Germinal center (tissue), 1 donor: ENCODE results near the gene HERC3.
"Not testable (repeated sequence)": the region's sequence is repeated elsewhere in the genome, so short reads cannot be mapped to it uniquely, and the experiment has no call there.

Experiments
- DNase-seq: peaks from one replicate; pipeline ENCODE4 v3.0.0; 2012; ENCODE audit warnings: mixed read lengths, low spot score

The HERC3 gene

DNA sequence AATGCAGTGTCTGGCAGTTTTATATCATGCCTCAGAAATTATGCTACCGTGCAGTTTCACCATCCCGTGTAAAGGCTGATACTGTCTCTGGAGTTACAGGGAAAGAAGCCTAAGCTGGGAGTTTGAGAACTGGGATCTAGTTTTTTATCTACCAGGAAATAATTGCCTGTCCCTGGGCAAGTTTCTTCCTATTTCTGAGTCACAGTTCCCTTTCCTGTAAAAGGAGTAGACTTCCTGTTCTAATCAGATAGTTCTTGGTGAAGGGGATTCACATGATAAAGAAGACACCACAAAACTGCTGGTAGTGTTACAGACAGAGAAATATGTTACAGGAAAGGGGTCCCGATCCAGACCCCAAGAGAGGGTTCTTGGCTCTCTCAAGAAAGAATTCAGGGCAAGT is 17.1 kb downstream of the HERC3 start:
- DNase-seq, result no peak

DNA sequence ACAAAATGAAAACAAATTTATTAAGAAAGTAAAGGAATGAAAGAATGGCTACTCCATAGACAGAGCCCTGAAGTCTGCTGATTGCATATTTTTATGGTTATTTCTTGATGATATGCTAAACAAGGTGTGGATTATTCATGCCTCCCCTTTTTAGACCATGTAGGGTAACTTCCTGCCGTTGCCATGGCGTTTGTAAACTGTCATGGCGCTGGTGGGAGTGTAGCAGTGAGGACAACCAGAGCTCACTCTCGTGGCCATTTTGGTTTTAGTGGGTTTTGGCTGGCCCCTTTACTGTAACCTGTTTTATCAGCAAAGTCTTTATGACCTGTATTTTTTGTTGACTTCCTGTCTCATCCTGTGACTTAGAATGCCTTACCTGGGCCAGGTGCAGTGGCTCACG is 17.5 kb downstream of the HERC3 start:
- not testable (repeated sequence) for DNase-seq

DNA sequence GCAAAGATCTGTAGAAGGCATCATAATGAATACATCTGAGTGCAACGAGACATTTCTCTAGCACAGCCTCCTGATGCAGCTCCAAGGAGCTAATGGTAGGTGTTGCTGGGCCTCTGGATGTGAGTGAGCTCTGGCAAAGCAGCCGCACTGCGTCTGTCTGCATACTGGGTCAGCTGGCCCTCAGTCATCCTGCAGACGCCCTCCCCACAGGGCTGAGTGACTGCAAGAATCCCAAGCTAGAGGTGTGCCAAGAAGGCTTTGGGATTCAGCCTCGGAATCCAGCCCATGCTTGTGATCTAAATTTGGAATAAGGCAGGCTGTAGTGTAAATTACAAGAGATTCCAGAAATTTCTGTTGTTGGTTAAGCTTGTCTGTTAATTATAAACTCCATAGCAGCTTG is 18.5 kb downstream of the HERC3 start:
- no peak for DNase-seq

DNA sequence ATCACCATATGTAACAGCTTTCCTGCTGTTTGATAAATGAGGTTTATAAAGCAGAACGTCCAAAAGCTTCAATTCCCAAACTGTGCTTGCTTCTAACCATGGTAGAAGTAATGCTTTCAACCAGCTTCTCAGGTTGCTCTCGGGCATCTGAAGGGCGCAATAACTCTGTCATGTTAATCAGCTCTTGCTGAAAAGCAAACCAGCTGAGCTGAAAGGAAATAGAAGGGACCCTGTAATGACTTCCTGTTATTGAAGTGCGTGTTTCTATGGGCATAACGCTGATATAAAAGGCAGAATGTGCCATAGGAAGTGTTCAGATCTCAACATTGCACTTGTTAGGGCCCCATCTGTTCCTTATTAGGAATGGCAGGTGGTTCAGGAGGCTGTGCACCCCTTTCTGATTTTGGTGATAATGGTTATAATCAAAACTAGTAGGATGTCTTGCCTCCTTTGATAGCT is 21.2 kb downstream of the HERC3 start:
- DNase-seq, result peak; percentile 16

DNA sequence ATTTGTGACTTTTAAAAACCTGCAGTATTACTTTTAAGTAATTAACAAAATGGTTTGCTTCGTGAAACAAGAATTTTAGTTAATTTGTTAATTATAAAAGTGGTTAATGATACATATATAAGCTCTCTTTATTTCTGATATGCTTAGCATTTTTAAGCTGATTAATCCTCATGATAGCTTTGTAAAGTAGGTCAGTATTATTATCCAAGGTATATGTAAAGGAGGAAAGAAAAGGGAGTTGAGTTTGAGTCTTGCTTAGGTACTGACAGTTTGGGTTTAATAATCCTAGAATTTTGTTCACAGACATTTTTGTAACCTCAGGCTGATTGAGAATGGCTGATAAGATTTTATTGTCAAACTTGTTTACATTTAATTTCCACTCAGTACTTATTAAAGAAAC is 21.8 kb downstream of the HERC3 start:
- DNase-seq, result no peak

DNA sequence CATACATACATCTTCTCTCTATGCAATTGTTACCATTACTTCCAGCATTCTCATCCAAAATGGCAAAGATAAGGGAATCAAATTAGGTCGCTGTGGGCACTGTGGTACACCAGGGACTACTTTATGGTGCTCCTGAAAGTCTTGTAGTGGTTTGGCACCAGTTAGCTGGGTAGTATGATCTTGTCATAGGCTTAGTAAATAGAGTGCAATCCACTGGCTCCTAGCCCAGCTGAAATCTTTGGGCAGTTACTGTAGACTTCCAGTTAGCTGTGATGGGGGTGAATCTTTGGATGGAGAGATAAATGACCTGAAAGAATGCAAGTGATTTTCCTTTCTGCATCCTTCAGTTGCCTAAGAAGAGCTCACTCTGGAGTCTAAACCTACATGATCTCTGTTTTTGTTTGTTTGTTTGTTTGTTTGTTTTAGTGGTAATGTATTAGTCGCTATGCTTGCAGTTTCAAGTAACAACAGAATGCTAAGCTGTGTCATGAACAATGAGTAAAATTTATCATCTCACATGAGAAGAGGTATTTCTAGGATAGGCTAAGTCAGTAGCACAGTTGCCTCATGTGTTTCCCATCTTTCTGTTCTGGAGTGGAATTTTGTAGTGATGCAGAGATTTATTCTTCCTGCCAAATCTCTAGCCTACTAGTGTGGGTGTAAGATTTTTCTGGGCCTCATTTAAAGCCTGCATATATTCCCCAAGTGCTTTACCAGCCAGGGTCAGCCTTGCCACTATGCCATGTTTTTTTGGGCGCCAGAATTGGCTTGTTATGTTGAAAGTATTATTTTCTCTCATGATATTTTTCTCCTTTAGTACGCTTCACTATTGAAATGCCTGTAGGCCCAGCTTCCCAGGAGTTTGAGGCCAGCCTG is 24.2 kb downstream of the HERC3 start:
- no peak for DNase-seq

DNA sequence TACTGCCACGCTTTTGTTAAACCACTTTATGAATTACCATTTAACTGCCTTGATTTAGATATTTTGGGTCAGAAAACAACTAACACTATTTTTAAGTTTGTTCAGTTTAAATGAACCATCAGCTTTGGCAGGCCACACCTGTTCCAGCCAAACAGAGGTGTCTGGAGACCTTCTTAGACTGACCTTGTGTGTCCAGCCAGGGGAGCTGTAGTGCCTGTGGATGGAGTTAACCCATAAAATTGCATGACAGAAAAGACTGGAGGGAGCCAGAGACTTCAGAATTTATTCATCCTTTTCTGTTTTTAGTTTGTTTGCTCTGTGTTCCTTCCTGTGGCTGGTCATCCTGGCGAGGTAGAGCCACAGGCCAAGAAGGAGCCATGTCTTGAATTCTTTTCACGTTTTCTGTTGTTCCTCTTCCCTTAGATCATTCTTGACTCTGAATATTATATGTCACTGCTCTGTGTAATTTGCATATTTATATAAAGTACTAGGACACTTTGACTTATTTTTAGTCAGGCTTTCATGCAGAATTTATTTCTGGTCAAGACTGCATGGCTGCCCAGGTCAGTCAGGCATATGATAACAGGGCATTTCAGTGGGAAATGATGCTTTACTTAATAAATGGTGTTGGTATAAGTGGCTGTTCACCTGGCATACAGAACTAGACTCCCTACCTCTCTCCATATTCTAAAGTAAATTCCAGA is 26.7 kb downstream of the HERC3 start:
- peak; percentile 11 for DNase-seq

DNA sequence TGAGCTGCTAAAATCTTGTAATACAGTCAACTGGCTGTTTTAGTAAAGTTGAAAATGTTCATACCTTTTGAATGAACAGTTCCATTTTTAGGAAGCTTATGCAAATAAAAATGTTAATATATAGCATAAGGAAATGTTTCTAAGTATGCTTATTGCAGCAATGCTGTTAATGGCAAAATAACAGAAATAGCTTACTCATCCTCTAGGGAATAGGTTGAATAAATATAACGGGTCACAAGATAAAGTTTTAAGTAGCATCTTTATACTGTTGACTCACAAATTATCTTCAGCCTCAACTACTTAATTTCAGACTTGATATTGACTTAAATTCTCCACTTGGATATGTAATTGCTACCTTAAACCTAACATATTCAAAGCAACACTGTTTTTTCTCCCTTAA is 27.7 kb downstream of the HERC3 start:
- no peak for DNase-seq

DNA sequence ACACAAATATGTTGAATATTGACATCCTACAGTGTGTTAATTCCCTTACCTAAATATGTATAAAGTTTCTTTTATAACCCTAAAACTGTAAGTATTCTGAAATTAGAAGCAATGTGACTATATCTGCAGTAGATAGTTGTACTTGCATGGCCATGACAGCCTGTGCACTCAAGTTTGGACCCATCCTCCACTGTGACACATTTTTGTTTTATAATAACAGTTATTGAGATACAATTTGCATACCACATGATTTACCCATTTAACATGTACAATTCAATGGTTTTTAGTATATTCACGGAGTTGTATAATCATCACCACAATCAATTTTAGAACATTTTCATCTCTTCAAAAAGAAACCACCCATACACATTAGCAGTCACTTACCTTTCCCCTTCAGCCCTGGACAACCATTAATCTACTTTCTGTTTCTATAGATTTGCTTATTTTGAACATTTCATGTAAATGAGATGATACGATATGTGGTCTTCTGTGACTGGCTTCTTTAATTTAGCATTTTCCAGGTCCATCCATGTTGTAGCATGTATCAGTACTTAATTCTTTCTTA is 29.6 kb downstream of the HERC3 start:
- DNase-seq, result no peak

DNA sequence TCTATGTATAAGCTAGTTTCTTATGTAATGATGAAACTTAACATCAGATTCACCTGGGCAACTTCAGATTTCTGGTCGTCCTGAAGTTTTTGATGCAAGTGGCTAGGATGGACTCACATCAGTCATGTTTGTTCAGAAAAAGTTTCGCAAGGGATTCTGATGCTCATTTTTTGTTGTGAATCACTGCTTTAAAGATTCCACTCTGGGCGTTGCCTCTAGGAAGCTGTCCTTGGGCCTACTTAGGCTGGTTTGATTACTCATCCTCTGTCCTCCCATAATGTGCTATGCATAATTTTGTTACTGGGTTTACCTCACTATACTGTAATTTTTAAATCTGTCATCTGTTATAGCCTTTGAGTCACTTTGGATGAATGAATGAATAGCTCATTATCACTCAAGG is 30.8 kb downstream of the HERC3 start:
- no peak for DNase-seq

DNA sequence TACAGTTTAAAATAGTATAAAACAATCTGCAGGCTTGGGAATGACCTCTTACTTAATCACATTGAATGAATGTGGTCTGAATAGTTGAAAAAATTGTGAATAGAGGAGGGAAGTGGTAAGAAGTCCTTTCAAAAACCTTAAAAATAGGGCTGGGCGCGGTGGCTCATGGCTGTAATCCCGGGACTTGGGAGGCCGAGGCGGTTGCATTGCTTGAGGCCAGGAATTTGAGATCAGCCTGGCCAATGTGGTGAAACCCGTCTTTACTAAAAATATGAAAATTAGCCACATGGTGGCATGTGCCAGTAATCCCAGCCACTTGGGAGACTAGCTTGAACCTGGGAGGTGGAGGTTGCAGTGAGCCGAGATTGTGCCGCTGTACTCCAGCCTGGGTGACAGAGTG is 36.5 kb downstream of the HERC3 start:
- no peak for DNase-seq

DNA sequence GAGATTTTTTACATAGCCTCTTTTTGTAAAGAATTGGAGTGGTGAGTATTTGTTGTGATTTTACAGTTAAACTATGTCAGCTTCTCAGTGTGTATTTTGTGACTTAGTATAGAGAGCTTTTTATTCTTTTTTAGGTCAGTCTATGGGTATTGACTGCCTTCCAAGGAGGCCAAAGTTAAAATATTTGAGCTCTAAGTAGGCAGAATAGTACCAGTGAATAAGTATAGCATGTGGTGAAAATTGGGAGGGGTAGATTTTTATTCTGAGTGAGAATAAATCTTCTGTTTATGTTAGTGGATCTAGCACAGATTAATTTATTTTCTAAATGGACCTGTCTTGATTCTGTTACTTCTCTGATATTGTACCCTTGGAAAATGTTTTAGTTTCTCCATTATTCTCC is 37.5 kb downstream of the HERC3 start:
- no peak for DNase-seq

DNA sequence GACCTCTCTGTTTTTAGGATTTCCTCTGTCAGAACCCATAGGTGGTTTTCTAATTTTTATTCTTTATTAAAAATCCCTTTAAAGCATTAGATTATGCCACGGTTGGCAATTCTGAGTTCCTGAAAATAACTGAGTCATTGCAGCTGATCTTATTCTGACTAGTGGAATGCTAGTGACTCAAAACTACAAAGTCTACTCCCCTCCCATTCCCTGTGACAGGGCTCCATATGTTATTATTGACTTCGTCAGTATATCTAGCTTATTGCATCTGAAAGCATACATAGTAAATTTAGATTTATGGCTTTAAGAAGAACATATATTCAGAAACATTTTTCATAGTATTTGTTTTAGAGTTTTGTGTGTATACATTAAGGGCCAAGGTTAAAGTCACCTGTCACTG is 38.5 kb downstream of the HERC3 start:
- DNase-seq, result no peak

DNA sequence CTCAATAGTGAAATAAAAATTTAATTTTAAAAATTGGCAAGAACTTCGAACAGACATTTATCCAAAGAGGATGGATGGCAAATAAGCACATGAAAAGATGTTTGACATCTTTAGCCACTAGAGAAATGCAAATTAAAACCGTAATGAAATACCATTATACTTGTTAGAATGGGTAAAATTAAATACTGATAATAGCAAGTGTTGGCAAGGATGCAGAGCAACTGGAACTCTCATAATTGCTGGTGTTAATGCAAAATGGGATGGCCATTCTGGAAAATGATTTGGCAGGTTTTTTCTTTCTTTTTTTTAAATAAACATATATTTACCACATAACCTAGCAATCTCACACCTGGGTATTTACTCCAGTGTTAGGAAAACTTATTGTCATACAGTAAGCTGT is 51.7 kb downstream of the HERC3 start:
- no peak for DNase-seq

DNA sequence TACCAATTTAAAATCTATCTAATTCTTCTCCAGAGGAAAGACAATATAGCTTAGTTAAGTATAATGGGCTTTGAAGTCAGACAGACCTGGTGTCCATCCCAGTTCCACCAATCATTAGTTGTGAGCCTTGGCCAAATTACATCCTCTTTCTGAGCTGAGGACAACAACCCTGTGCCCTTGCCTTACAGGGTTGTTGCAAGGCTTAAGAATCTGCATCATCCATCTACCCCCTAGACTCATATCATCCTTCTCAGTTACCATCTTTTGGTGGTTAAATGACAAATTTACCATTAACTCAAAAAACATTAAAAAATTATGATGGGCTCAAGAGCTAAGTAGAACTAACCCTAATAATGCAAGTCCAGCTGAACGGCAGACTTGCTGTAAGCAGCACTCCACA is 53.7 kb downstream of the HERC3 start:
- DNase-seq, result no peak

DNA sequence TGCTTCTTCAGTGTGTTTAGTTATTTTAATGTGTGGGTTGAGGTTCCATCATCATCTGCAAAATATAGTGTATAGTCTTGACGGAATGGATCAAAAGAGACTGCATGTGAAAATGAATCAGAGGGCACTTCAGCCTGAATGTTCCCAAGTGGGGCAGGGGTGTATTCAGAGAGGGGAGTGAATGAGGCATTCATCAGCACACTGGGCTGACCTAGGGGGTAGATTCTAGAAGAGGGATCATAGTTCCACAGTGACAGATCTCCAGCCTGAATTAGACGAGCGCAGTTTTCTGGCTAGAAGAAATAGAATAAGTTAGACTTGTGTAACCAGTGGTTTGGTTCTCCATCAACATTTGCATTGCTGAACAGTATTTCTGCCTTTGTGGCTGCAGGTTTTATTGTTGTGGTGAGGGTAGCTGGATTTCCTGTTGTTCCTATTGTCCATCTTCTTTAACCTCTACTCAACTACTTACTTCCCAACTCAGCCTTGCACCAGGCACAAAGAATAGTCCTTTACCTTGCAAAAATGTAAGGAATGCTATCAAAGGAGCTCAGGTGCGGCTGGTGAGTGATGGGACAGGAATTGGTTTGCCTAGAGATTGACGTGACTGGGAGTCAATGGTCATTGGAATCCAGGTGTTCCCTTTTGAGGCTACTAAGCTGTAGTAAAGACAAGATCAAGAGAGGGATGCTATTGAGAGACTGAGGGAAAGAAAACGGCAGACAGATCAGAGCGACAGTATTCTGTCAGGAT is 54.4 kb downstream of the HERC3 start:
- DNase-seq, result no peak

DNA sequence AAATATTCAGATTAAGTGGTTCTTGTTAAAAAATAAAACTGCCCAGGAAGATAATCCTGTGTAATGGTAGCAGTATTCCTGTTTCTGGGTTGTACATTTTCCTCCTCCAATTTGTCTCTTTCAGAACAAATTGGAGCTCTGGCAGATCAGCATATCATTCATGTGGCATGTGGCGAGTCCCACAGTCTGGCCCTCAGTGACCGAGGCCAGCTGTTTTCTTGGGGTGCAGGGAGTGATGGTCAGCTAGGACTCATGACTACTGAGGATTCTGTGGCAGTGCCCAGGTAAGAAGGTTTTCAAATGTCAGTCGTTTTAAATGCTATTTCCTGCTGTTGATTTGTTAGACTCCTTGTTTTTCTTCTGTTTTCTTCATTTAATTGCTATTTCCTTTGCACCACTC is 57.4 kb downstream of the HERC3 start:
- no peak for DNase-seq

DNA sequence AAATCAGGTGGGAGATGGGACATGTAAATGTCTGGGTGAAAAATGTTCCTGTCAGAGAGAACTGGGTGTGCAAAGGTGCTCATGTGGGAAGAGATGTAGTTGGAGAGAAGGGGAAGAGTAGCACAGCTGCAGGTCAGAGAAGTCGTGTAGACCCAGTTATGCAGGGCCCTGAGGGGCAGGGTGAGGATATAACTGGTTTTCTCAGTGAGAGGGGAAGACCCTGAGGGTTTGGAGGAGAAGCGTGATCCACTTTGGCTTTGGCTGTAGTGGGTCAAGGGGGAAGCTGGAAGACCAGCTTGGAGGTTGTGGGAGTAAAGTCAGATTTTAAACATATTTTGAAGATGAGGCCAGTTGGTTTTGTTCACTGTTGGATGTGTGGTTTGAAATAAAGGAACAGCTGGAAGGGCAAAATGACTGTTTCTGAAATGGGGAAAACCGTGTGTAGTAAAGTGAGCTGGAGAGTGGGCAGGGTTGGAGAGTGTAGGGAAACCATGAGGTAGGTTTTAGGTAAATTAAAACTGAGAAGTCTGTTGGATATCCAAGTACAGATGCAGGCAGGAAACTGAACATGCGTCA is 61.2 kb downstream of the HERC3 start:
- no peak for DNase-seq

DNA sequence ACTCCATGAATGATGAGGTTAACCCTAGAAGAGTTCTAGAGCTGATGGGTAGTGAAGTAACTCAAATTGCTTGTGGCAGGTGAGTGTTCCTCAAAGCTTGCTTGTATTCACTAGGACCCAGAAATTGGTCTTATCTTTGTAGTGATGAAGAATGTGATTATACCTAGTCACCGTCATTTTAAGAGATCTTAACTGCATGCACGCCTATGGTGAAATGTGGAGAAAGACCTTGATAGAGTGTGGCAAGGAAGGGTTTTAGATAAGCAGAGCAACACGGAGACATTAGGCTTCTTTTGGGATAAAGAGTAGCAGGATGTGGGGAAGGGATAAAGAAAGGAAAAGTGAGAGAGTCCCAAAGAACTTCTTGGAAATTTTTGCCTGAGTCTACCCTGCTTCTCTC is 62.9 kb downstream of the HERC3 start:
- DNase-seq, result no peak

DNA sequence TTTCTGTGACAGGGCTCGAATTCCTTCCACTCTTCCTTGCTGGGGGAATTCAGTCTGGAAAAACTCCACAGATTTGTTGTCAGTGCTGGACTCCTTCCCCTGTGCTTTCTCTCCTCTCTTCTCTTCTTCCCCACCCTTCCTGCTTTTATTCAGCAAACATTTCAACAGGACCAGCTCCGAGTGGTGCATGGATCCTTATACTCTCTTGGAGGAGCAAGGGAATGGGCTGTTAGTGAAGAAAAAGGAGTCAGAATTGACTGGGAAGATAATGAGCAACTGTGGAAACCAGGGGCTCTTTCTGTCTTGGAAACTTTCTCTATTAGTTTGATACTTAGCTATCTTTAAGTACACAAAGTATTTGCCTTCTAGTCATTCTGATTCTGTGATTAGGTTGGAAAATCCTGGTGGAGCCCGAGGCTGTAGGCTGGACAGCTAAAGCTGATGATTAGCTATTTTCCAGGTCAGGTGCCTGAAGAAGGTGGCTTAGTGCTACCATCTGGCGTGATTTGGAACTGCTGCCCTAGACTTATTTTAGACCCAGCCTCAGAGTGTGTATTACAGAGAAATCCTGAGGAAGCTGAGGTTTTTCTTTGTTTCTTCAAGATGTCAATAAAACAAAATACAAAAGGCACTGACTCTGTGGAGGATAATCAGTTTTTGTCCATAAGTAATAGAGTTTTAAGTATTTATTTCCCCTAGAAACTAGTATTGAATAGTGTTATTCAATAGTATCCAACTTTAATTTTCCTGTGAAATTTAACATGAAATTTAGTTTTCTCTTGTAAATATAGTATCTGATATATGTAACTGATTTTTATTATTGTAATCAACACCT is 67.0 kb downstream of the HERC3 start:
- DNase-seq, result peak; percentile 32

DNA sequence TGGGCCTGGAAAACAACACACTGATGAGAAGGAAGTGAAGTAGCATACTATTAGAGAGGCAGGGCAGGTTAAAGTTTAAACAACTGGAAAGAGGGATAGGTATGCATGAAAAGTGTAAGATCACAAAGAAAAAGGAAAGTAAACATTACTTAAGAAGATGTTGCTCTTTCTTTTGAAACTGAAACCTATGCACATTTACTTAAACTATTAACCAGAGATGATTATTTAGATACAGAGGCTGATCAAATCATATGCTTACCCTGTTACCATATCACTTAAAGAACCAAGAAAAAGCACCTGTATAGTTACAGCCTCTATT is 67.6 kb downstream of the HERC3 start:
- DNase-seq, result no peak
